Measurements from ENCODE around the gene ACTN1. TPM values are rescaled to one million over a fixed set of nuclear protein-coding genes. Genes with fewer than 3 reads are reported as not detected.

Gene ACTN1
- total RNA-seq, 1 experiment from 2014 or later: 212 TPM

- POLR2A ChIA-PET: no interaction called here
- TF ChIP-seq REST (IDR thresholded peaks at IDR 0.05; ENCODE audit: insufficient read depth in 1 of 2, low read depth in 2 of 2, low read length in 1 of 2): no peak
- no peak for TF ChIP-seq TCF7L2 (IDR thresholded peaks at IDR 0.05; ENCODE audit: low read depth, low read length)
- no peak for TF ChIP-seq CTCF (IDR thresholded peaks at IDR 0.05)
- TF ChIP-seq POLR2AphosphoS5 (IDR thresholded peaks at IDR 0.05; ENCODE audit: low read depth, low read length): no peak
- no peak for TF ChIP-seq SIN3A (IDR thresholded peaks at IDR 0.05; ENCODE audit: borderline replicate concordance, insufficient read depth, low read depth, low read length)
- H3K36me3 ChIP-seq (ENCODE audit: control insufficient read depth, insufficient read depth, low read length): peaks cover 6% of the 10 kb centered on the region
- no TSS peak for BruUV-seq (replicated peaks)
- in situ Hi-C loops (cut with HindIII; ENCODE audit: low pct_unique_long_range_greater_than_20kb, low sequenced_read_pairs): no loop called here
- H3K4me1 ChIP-seq (ENCODE audit: control insufficient read depth, insufficient read depth, low read length): no peaks in the 10 kb centered on the region
- DNase-seq (ENCODE audit: low read depth, low spot score) (no peak), ATAC-seq (no peak)
- no peaks in the 10 kb centered on the region for H3K27me3 ChIP-seq (ENCODE audit: control insufficient read depth, insufficient read depth, low read length)
- CTCF ChIA-PET: no interaction called here
- no peaks in the 10 kb centered on the region for H3K9me3 ChIP-seq (ENCODE audit: control insufficient read depth, insufficient read depth, low read depth, low read length)
- intact Hi-C loops (cut with micrococcal nuclease; ENCODE audit: unreplicated experiment): no loop called here
- no peak overlapping the region for H3K27ac ChIP-seq (ENCODE audit: low read length)
- H3K4me3 ChIP-seq (ENCODE audit: low read depth in 2 of 2, low read length in 2 of 2): no peak overlapping the region
Measured at GRCh38 chr14:68891851-68892660, 87.0 kb downstream of the ACTN1 start.

GRCh38 chr14:68890173-68890931 lies 88.8 kb downstream of the ACTN1 start:
- POLR2A ChIA-PET: no interaction called here
- no peaks in the 10 kb centered on the region for H3K9me3 ChIP-seq (ENCODE audit: control insufficient read depth, insufficient read depth, low read depth, low read length)
- in situ Hi-C loops (cut with HindIII; ENCODE audit: low pct_unique_long_range_greater_than_20kb, low sequenced_read_pairs) (no loop called here), intact Hi-C loops (cut with micrococcal nuclease; ENCODE audit: unreplicated experiment) (no loop called here)
- BruUV-seq (replicated peaks): no TSS peak
- TF ChIP-seq TCF7L2 (IDR thresholded peaks at IDR 0.05; ENCODE audit: low read depth, low read length) (no peak), CTCF (IDR thresholded peaks at IDR 0.05) (no peak), POLR2AphosphoS5 (IDR thresholded peaks at IDR 0.05; ENCODE audit: low read depth, low read length) (no peak), REST (IDR thresholded peaks at IDR 0.05; ENCODE audit: insufficient read depth in 1 of 2, low read depth in 2 of 2, low read length in 1 of 2) (no peak), SIN3A (IDR thresholded peaks at IDR 0.05; ENCODE audit: borderline replicate concordance, insufficient read depth, low read depth, low read length) (no peak)
- no peak overlapping the region for H3K27ac ChIP-seq (ENCODE audit: low read length)
- no peak for DNase-seq (ENCODE audit: low read depth, low spot score)
- ATAC-seq: no peak
- H3K27me3 ChIP-seq (ENCODE audit: control insufficient read depth, insufficient read depth, low read length): no peaks in the 10 kb centered on the region
- no peaks in the 10 kb centered on the region for H3K4me1 ChIP-seq (ENCODE audit: control insufficient read depth, insufficient read depth, low read length)
- CTCF ChIA-PET: no interaction called here
- H3K4me3 ChIP-seq (ENCODE audit: low read depth in 2 of 2, low read length in 2 of 2): no peak overlapping the region
- peaks cover 6% of the 10 kb centered on the region for H3K36me3 ChIP-seq (ENCODE audit: control insufficient read depth, insufficient read depth, low read length)
